C4-2B (cell line): ENCODE results near the gene IRAG1.

Experiments
- H3K27ac ChIP-seq: fragments of 450-650 bp; 2 replicates; pipeline ENCODE4 v1.5.1; 2017
- CTCF ChIP-seq: fragments of 450-650 bp; conservative IDR thresholded peaks from 2 replicates; pipeline ENCODE4 v1.5.1; 2017; ENCODE audit warnings: mild to moderate bottlenecking
- ZFX ChIP-seq: fragments of 450-650 bp; IDR thresholded peaks from 2 replicates; pipeline ENCODE4 v1.6.1; 2017

Gene IRAG1

GRCh38 chr11:10699072-10699471 is 5.5 kb upstream of the IRAG1 start:
- no peak overlapping the region for H3K27ac ChIP-seq
- TF ChIP-seq ZFX: no peak
- no peak for TF ChIP-seq CTCF

GRCh38 chr11:10697323-10697620 is 3.7 kb upstream of the IRAG1 start:
- no peak overlapping the region for H3K27ac ChIP-seq
- TF ChIP-seq CTCF (no peak), ZFX (no peak)

GRCh38 chr11:10696468-10697322 is 3.1 kb upstream of the IRAG1 start:
- H3K27ac ChIP-seq: no peak overlapping the region
- TF ChIP-seq ZFX (no peak), CTCF (no peak)

GRCh38 chr11:10695833-10696232 is 2.3 kb upstream of the IRAG1 start:
- H3K27ac ChIP-seq: no peak overlapping the region
- TF ChIP-seq ZFX: no peak
- no peak for TF ChIP-seq CTCF

- no peak overlapping the region for H3K27ac ChIP-seq
- no peak for TF ChIP-seq ZFX
- TF ChIP-seq CTCF: no peak
These were observed 1.1 kb upstream of the IRAG1 start for GRCh38 chr11:10694486-10695239.

GRCh38 chr11:10692531-10693115 is 932 bp downstream of the IRAG1 start:
- TF ChIP-seq CTCF (no peak), ZFX (no peak)
- no peak overlapping the region for H3K27ac ChIP-seq

- peak; percentile 33 for TF ChIP-seq CTCF
- no peak for TF ChIP-seq ZFX
- H3K27ac ChIP-seq: no peak overlapping the region
These were observed 5.2 kb downstream of the IRAG1 start for GRCh38 chr11:10688401-10688800.
